H9 (cell line): ENCODE results near the gene ABHD16A. TPM values are rescaled to one million over a fixed set of nuclear protein-coding genes. Genes with fewer than 3 reads are reported as not detected.

Experiments
- DNase-seq: peaks from one replicate; pipeline ENCODE4 v3.0.0-alpha.2; 2017
- H2AFZ ChIP-seq: one replicate; pipeline ENCODE4 v1.6.1; 2013; ENCODE audit warnings: mild to moderate bottlenecking, low read length, control low read depth, moderate library complexity
- H2AK5ac ChIP-seq: 2 replicates; pipeline ENCODE4 v1.6.1; 2013; ENCODE audit warnings: low read length, control low read depth, mixed read lengths; ENCODE audit not compliant: insufficient read length
- H2BK120ac ChIP-seq: one replicate; pipeline ENCODE4 v1.6.1; 2013; ENCODE audit warnings: low read depth, mild to moderate bottlenecking, low read length, control low read depth, inconsistent platforms; ENCODE audit not compliant: poor library complexity, severe bottlenecking
- H2BK12ac ChIP-seq: 2 replicates; pipeline ENCODE4 v1.6.1; 2013; ENCODE audit warnings: low read length, control low read depth, mixed read lengths, low read depth; ENCODE audit not compliant: insufficient read length
- H2BK15ac ChIP-seq: 2 replicates; pipeline ENCODE4 v1.6.1; 2013; ENCODE audit warnings: low read depth, low read length, control low read depth
- H2BK20ac ChIP-seq: one replicate; pipeline ENCODE4 v1.6.1; 2013; ENCODE audit warnings: low read depth, mild to moderate bottlenecking, low read length, control low read depth, inconsistent platforms; ENCODE audit not compliant: poor library complexity, severe bottlenecking
- H2BK5ac ChIP-seq: 2 replicates; pipeline ENCODE4 v1.6.1; 2013; ENCODE audit warnings: low read length, control low read depth, mixed read lengths; ENCODE audit not compliant: insufficient read length
- H3K14ac ChIP-seq: 2 replicates; pipeline ENCODE4 v1.6.1; 2013; ENCODE audit warnings: low read length, control low read depth; ENCODE audit not compliant: insufficient read depth
- H3K18ac ChIP-seq: 2 replicates; pipeline ENCODE4 v1.6.1; 2013; ENCODE audit warnings: low read depth, mild to moderate bottlenecking, mixed read lengths, low read length, control low read depth; ENCODE audit not compliant: insufficient read length
- H3K23ac ChIP-seq: 2 replicates; pipeline ENCODE4 v1.6.1; 2013; ENCODE audit warnings: low read length, control low read depth, mixed read lengths, low read depth; ENCODE audit not compliant: insufficient read length
- H3K23me2 ChIP-seq: 2 replicates; pipeline ENCODE4 v1.6.1; 2013; ENCODE audit warnings: low read depth, mild to moderate bottlenecking, mixed read lengths, low read length, control low read depth; ENCODE audit not compliant: insufficient read length, poor library complexity, severe bottlenecking
- H3K27ac ChIP-seq: 2 replicates; pipeline ENCODE4 v1.5.1; 2013; ENCODE audit warnings: low read length, control low read depth, mixed read lengths, low read depth; ENCODE audit not compliant: insufficient read length
- H3K27me3 ChIP-seq: 2 replicates; pipeline ENCODE4 v1.6.1; 2013; ENCODE audit warnings: low read length, control low read depth, inconsistent platforms; ENCODE audit not compliant: insufficient read depth
- H3K4ac ChIP-seq: 2 replicates; pipeline ENCODE4 v1.6.1; 2013; ENCODE audit warnings: low read depth, mild to moderate bottlenecking, control low read depth, inconsistent platforms, low read length, moderate library complexity
- H3K4me1 ChIP-seq: 2 replicates; pipeline ENCODE4 v1.6.1; 2013; ENCODE audit warnings: low read length, control low read depth, inconsistent platforms; ENCODE audit not compliant: insufficient read depth
- H3K4me2 ChIP-seq: 2 replicates; pipeline ENCODE4 v1.6.1; 2013; ENCODE audit warnings: low read length, control low read depth, mixed read lengths; ENCODE audit not compliant: insufficient read length, insufficient read depth
- H3K56ac ChIP-seq: 2 replicates; pipeline ENCODE4 v1.6.1; 2013; ENCODE audit warnings: low read depth, mild to moderate bottlenecking, mixed read lengths, low read length, control low read depth; ENCODE audit not compliant: insufficient read length
- H3K79me1 ChIP-seq: 2 replicates; pipeline ENCODE4 v1.6.1; 2013; ENCODE audit warnings: low read depth, mild to moderate bottlenecking, moderate library complexity, low read length, control low read depth, inconsistent platforms; ENCODE audit not compliant: insufficient read depth, poor library complexity, severe bottlenecking
- H3K79me2 ChIP-seq: 2 replicates; pipeline ENCODE4 v1.6.1; 2013; ENCODE audit warnings: low read length, control low read depth, inconsistent platforms; ENCODE audit not compliant: insufficient read depth
- H3K9ac ChIP-seq: 2 replicates; pipeline ENCODE4 v1.6.1; 2013; ENCODE audit warnings: low read length, control low read depth, mixed read lengths; ENCODE audit not compliant: insufficient read length; ENCODE audit errors: extremely low read depth
- H3K9me3 ChIP-seq: one replicate; pipeline ENCODE4 v1.6.1; 2013; ENCODE audit warnings: low read depth, low read length, inconsistent platforms; ENCODE audit not compliant: control insufficient read depth
- H3T11ph ChIP-seq: one replicate; pipeline ENCODE4 v1.6.1; 2013; ENCODE audit warnings: mild to moderate bottlenecking, low read length, control low read depth, inconsistent platforms
- H4K20me1 ChIP-seq: one replicate; pipeline ENCODE4 v1.6.1; 2013; ENCODE audit not compliant: control insufficient read depth, insufficient read length, insufficient read depth
- H4K5ac ChIP-seq: 2 replicates; pipeline ENCODE4 v1.6.1; 2013; ENCODE audit warnings: low read depth, mild to moderate bottlenecking, mixed read lengths, low read length, control low read depth; ENCODE audit not compliant: insufficient read length
- H4K8ac ChIP-seq: replicated peaks from 2 replicates; pipeline ENCODE4 v1.6.1; 2013; ENCODE audit warnings: low read length, control low read depth, mixed read lengths, low read depth; ENCODE audit not compliant: insufficient read length
- H4K91ac ChIP-seq: 2 replicates; pipeline ENCODE4 v1.6.1; 2013; ENCODE audit warnings: low read depth, mild to moderate bottlenecking, moderate library complexity, mixed read lengths, low read length, control low read depth; ENCODE audit not compliant: insufficient read length
- H3K27ac Mint-ChIP-seq, 3 experiments: 2 replicates in 2 of 3; 3 replicates in 1 of 3; pipeline ENCODE4 v1.8.0; 2020 to 2021; ENCODE audit warnings: mixed read lengths in 3 of 3, mild to moderate bottlenecking in 1 of 3, moderate library complexity in 1 of 3
- H3K27me3 Mint-ChIP-seq: 2 replicates; pipeline ENCODE4 v1.8.0; 2021; ENCODE audit warnings: low read depth, mild to moderate bottlenecking, moderate library complexity, mixed read lengths
- H3K36me3 Mint-ChIP-seq, 3 experiments: 2 replicates in 2 of 3; 3 replicates in 1 of 3; pipeline ENCODE4 v1.8.0; 2020 to 2021; ENCODE audit warnings: low read depth in 3 of 3, mixed read lengths in 3 of 3; ENCODE audit not compliant: insufficient read depth in 1 of 3
- H3K4me1 Mint-ChIP-seq, 2 experiments: 2 replicates each; pipeline ENCODE4 v1.8.0; 2020; ENCODE audit warnings: mixed read lengths in 2 of 2
- H3K4me3 Mint-ChIP-seq, 2 experiments: 2 replicates in 1 of 2; 3 replicates in 1 of 2; pipeline ENCODE4 v1.8.0; 2020 to 2021; ENCODE audit warnings: mild to moderate bottlenecking in 2 of 2, mixed read lengths in 2 of 2, moderate library complexity in 1 of 2
- H3K9me3 Mint-ChIP-seq, 2 experiments: 2 replicates in 1 of 2; 3 replicates in 1 of 2; pipeline ENCODE4 v1.8.0; 2020; ENCODE audit warnings: mild to moderate bottlenecking in 2 of 2, mixed read lengths in 2 of 2, moderate library complexity in 1 of 2
- CTCF ChIP-seq: fragments of 200-600 bp; sonication (generic); conservative IDR thresholded peaks from 3 replicates; pipeline ENCODE4 v1.8.0; 2021; ENCODE audit warnings: antibody characterized with exemption, mild to moderate bottlenecking
- WGBS: extraction: QIAGEN DNeasy Blood & Tissue Kit; methylation state at CpG from one replicate; pipeline ENCODE4 v1.1.7; 2013; ENCODE audit warnings: missing lambda C conversion rate, low lambda C conversion rate, mixed read lengths; ENCODE audit not compliant: insufficient read length; ENCODE audit errors: extremely low coverage; 5-methylcytosine and 5-hydroxymethylcytosine counted together
- total RNA-seq: library from RNA; stranded (reverse); gene quantifications from 2 replicates; pipeline ENCODE4 v1.2.1, GENCODE V29; 2021

Gene ABHD16A
- total RNA-seq, 1 experiment from 2014 or later = 34.4 TPM

- Mint-ChIP-seq H3K4me1 (peaks cover 8 to 20% of the 10 kb centered on the region in 2 experiments), H3K27me3 (no peaks in the 10 kb centered on the region), H3K9me3 (no peaks in the 10 kb centered on the region), H3K4me3 (peak overlapping the region; percentile 83 to 95), H3K36me3 (peaks cover 35 to 55% (median 48%) of the 10 kb centered on the region in 3 experiments), H3K27ac (peak overlapping the region; percentile 94 to 100 (median 100))
- Histone ChIP-seq H2BK12ac (no peak overlapping the region), H3K27me3 (no peaks in the 10 kb centered on the region), H3K56ac (no peak overlapping the region), H3K9ac (peak overlapping the region; percentile 45), H2AFZ (no peak overlapping the region), H3K23ac (no peak overlapping the region), H3K4ac (no peak overlapping the region), H3K18ac (peak overlapping the region; percentile 87), H4K20me1 (no peaks in the 10 kb centered on the region), H3K79me1 (peaks cover 7% of the 10 kb centered on the region), H3K4me1 (no peaks in the 10 kb centered on the region), H4K5ac (no peak overlapping the region), H4K91ac (no peak overlapping the region), H2AK5ac (no peak overlapping the region), H3K23me2 (peaks cover 11% of the 10 kb centered on the region), H3T11ph (no peak overlapping the region), H2BK20ac (no peak overlapping the region), H3K9me3 (no peaks in the 10 kb centered on the region), H3K14ac (peak overlapping the region; percentile 82), H3K27ac (peak overlapping the region; percentile 84), H3K79me2 (peaks cover 9% of the 10 kb centered on the region; the same call in 1 of the 2 replicates), H2BK15ac (no peak overlapping the region), H2BK5ac (no peak overlapping the region), H3K4me2 (peak overlapping the region; percentile 66), H4K8ac (no peak overlapping the region), H2BK120ac (no peak overlapping the region)
- DNase-seq = peak; percentile 89
- TF ChIP-seq CTCF = no peak
- no CpG with 5 or more reads among the region's 29 CpGs for WGBS
These were observed 51.4 kb downstream of the ABHD16A start for GRCh38 chr6:31651602-31652191.
